A549 (cell line): Measurements from ENCODE around the gene TMEM182.

Experiments
- JUN ChIP-seq, 2 experiments: fragments of >200 bp; sonication (Bioruptor Twin); formaldehyde crosslinking; IDR thresholded peaks; 2 replicates in 1 of 2; 3 replicates in 1 of 2; pipeline ENCODE4 v1.6.1; 2016 to 2017
- MAZ ChIP-seq: fragments of 150-350 bp; IDR thresholded peaks from 2 replicates; pipeline ENCODE4 v1.6.1; 2014; ENCODE audit warnings: antibody characterized with exemption, low read depth, low read length, borderline replicate concordance
- TF ChIP-seq, protein P1 (sequence below): fragments of >200 bp; sonication (Bioruptor Twin); formaldehyde crosslinking; IDR thresholded peaks from 3 replicates; pipeline ENCODE4 v1.5.1; 2016

DNA sequence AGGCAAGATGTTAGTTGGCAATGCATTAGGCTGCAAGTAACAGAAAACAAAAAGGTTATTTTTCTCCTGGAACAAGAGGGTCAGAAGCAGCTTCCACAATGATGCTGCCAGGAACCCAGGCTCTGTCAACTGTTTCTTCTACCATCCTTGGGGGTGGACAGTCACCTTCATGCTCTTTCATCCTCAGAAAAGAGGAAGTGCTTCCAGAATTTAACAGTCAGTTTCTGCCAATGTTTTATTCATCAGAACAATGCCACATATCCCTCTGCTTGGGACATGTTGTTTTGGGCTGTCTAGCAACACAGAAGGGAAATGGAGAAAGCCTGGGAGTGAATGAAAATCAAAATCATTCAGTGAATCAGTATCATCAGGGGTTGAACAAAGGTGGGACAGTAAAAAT is 7.1 kb downstream of the TMEM182 start:
- TF ChIP-seq, protein P1, sequence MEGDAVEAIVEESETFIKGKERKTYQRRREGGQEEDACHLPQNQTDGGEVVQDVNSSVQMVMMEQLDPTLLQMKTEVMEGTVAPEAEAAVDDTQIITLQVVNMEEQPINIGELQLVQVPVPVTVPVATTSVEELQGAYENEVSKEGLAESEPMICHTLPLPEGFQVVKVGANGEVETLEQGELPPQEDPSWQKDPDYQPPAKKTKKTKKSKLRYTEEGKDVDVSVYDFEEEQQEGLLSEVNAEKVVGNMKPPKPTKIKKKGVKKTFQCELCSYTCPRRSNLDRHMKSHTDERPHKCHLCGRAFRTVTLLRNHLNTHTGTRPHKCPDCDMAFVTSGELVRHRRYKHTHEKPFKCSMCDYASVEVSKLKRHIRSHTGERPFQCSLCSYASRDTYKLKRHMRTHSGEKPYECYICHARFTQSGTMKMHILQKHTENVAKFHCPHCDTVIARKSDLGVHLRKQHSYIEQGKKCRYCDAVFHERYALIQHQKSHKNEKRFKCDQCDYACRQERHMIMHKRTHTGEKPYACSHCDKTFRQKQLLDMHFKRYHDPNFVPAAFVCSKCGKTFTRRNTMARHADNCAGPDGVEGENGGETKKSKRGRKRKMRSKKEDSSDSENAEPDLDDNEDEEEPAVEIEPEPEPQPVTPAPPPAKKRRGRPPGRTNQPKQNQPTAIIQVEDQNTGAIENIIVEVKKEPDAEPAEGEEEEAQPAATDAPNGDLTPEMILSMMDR = no peak
- no peak for TF ChIP-seq JUN (IDR thresholded peaks at IDR 0.05)
- no peak for TF ChIP-seq MAZ
